WTC11 (cell line): Measurements from ENCODE around the gene ANKEF1. TPM values are rescaled to one million over a fixed set of nuclear protein-coding genes. Genes with fewer than 3 reads are reported as not detected.

Experiments
- ATAC-seq: fragments of 200-7000 bp; cut with Tn5 transposase; 2 replicates; pipeline ENCODE4 v1.10.0; 2021; ENCODE audit warnings: mild to moderate bottlenecking, moderate library complexity
- CTCF ChIA-PET: fragments of 300-600 bp; sonication (Branson Sonifier 250); formaldehyde crosslinking; loops from one replicate; lab custom pipeline; 2021; ENCODE audit warnings: antibody characterized with exemption; lab: Charles Lee
- POLR2A ChIA-PET: fragments of 350-600 bp; sonication (Branson Sonifier 250); formaldehyde crosslinking; loops from one replicate; lab custom pipeline; 2021; ENCODE audit warnings: antibody characterized with exemption; lab: Charles Lee
- DNase-seq: peaks from one replicate; pipeline ENCODE4 v3.0.0; 2021; ENCODE audit warnings: low spot score
- H3K27ac Mint-ChIP-seq: 2 replicates; pipeline ENCODE4 v1.8.0; 2021; ENCODE audit warnings: mixed read lengths
- H3K27me3 Mint-ChIP-seq: 2 replicates; pipeline ENCODE4 v1.8.0; 2021; ENCODE audit warnings: low read depth, mild to moderate bottlenecking, moderate library complexity, mixed read lengths
- H3K36me3 Mint-ChIP-seq: 2 replicates; pipeline ENCODE4 v1.8.0; 2021; ENCODE audit warnings: mixed read lengths
- H3K4me1 Mint-ChIP-seq: 2 replicates; pipeline ENCODE4 v1.8.0; 2022; ENCODE audit warnings: mixed read lengths
- H3K4me3 Mint-ChIP-seq: 2 replicates; pipeline ENCODE4 v1.8.0; 2021; ENCODE audit warnings: mild to moderate bottlenecking, moderate library complexity, mixed read lengths
- H3K9me3 Mint-ChIP-seq: 2 replicates; pipeline ENCODE4 v1.8.0; 2021; ENCODE audit warnings: mixed read lengths
- FOXK1 ChIP-seq: sonication (generic); formaldehyde crosslinking; IDR thresholded peaks from 2 replicates; pipeline ENCODE4 v1.8.0; 2022; ENCODE audit warnings: mild to moderate bottlenecking, moderate library complexity, missing genetic modification reagents
- ZBTB43 ChIP-seq: sonication (generic); formaldehyde crosslinking; IDR thresholded peaks from 2 replicates; pipeline ENCODE4 v1.8.1; 2023; ENCODE audit warnings: mild to moderate bottlenecking, missing genetic modification reagents
- ZNF317 ChIP-seq: sonication (generic); formaldehyde crosslinking; IDR thresholded peaks from 2 replicates; pipeline ENCODE4 v1.8.1; 2023; ENCODE audit warnings: low read depth, mild to moderate bottlenecking, moderate library complexity, missing genetic modification reagents, borderline replicate concordance
- ZNF425 ChIP-seq: fragments of 250-450 bp; sonication (Bioruptor Pico); conservative IDR thresholded peaks from 2 replicates; pipeline ENCODE4 v1.9.0; 2021; ENCODE audit warnings: mild to moderate bottlenecking
- total RNA-seq: library from RNA; stranded (reverse); gene quantifications from 3 replicates; pipeline ENCODE4 v1.2.3, GENCODE V29; 2021

Gene ANKEF1
- total RNA-seq, 1 experiment from 2014 or later = 7.1 TPM

- no peaks in the 10 kb centered on the region for H3K27me3 Mint-ChIP-seq
- ATAC-seq = no peak
- TF ChIP-seq FOXK1 (CRISPR knock-in tag) (no peak), ZNF317 (CRISPR knock-in tag) (no peak), ZNF425 (CRISPR knock-in tag) (no peak), ZBTB43 (CRISPR knock-in tag) (no peak)
- TF ChIP-seq, all 79 proteins: peak for 0
- CTCF ChIA-PET = interaction anchor here (1.4 to 2.6 kb wide), 2 partner anchors 13 to 14 kb away, joined by 6 to 9 read pairs; no protein-coding TSS in a partner anchor
- POLR2A ChIA-PET = no interaction called here
- Mint-ChIP-seq H3K4me3 (no peak overlapping the region), H3K9me3 (peaks cover 1% of the 10 kb centered on the region), H3K4me1 (no peaks in the 10 kb centered on the region), H3K27ac (no peak overlapping the region), H3K36me3 (peaks cover under 1% of the 10 kb centered on the region; the same call in 1 of the 2 replicates)
- no peak for DNase-seq
These were observed 70.3 kb downstream of the ANKEF1 start for GRCh38 chr20:10105046-10105445.

Other genes with a start within 250 kb of the ANKEF1 start
- 0.31 to 0.53 TPM (median 0.48 TPM) in 3 replicates for gene PAK5, start 195.9 kb upstream of the ANKEF1 start, total RNA-seq
- 0.41 to 0.72 TPM (median 0.57 TPM) in 3 replicates for gene SNAP25, start 183.8 kb downstream of the ANKEF1 start, total RNA-seq